ENCODE results near the gene CLEC3B. TPM values are rescaled to one million over a fixed set of nuclear protein-coding genes. Genes with fewer than 3 reads are reported as not detected.
"Not testable (repeated sequence)": the region's sequence is repeated elsewhere in the genome, so short reads cannot be mapped to it uniquely, and the experiment has no call there.

The CLEC3B gene
- total RNA-seq, 6 experiments from 2014 or later, result 1.00 to 1.9 (median 1.2) TPM

DNA sequence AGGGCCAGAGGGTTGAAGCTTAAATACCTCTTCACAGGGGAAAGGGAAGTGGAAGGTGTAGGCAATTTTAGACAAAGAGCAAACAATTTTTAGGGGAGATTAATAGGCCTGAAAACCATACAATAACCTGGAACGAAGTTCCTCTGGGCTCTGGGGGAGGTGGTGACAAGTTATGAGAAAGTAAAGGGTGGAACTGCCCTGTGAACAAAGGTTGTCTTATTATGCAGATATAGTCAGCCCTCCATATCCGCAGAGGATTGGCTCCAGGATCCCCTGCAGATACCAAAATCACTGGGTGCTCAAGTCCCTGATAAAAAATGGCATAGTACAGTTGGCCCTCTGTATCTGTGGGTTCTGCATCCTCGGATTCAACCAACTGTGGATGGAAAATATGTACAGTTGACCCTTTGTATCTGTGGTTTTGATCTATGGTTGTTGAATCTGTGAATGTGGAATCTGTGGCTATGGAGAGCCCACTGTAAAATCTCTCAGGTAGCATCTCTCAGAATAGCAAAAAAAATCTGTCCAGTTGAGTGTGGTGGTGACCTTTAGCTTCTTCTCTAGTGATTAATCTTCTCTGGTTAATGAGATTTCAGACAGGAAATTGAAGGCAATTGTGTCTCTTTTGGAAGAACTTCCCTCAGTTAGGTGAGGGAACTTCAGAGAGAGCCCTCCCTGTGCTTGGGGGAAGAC lies 40.2 kb downstream of the CLEC3B start:
- Mint-ChIP-seq H3K27ac (peak overlapping the region; percentile 94), H3K9me3 (no peaks in the 10 kb centered on the region), H3K4me1 (ENCODE audit: low read depth) (peaks cover 53% of the 10 kb centered on the region), H3K36me3 (ENCODE audit: low read depth) (no peaks in the 10 kb centered on the region), H3K4me3 (no peak overlapping the region), H3K27me3 (ENCODE audit: insufficient read depth) (no peaks in the 10 kb centered on the region)
- TF ChIP-seq, protein P1, sequence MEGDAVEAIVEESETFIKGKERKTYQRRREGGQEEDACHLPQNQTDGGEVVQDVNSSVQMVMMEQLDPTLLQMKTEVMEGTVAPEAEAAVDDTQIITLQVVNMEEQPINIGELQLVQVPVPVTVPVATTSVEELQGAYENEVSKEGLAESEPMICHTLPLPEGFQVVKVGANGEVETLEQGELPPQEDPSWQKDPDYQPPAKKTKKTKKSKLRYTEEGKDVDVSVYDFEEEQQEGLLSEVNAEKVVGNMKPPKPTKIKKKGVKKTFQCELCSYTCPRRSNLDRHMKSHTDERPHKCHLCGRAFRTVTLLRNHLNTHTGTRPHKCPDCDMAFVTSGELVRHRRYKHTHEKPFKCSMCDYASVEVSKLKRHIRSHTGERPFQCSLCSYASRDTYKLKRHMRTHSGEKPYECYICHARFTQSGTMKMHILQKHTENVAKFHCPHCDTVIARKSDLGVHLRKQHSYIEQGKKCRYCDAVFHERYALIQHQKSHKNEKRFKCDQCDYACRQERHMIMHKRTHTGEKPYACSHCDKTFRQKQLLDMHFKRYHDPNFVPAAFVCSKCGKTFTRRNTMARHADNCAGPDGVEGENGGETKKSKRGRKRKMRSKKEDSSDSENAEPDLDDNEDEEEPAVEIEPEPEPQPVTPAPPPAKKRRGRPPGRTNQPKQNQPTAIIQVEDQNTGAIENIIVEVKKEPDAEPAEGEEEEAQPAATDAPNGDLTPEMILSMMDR (IDR thresholded peaks at IDR 0.05), result no peak
- no peak for DNase-seq

DNA sequence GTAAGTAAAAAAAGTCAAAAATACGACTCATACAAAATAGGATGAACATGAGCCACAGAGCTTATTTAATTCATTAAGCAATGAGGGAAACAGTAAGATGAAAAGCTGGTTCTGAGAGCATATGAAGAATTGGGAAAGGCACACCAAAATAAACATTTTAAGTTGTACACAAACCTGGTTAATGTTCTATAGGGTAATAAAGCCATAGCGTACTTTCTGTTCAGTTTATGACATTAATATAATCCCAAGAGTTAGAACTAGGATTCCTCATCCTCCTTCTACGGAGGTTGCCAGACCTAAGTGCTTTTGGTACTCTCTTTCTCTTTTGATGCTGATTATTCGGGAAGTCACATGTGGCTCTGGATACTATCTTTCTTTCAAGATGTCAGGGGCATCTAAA lies 41.4 kb downstream of the CLEC3B start:
- DNase-seq, result no peak
- Mint-ChIP-seq H3K27me3 (ENCODE audit: insufficient read depth) (no peaks in the 10 kb centered on the region), H3K9me3 (no peaks in the 10 kb centered on the region), H3K27ac (peak overlapping the region; percentile 94), H3K36me3 (ENCODE audit: low read depth) (no peaks in the 10 kb centered on the region), H3K4me3 (no peak overlapping the region), H3K4me1 (ENCODE audit: low read depth) (peaks cover 47% of the 10 kb centered on the region)
- TF ChIP-seq, protein P1 (IDR thresholded peaks at IDR 0.05), result no peak

DNA sequence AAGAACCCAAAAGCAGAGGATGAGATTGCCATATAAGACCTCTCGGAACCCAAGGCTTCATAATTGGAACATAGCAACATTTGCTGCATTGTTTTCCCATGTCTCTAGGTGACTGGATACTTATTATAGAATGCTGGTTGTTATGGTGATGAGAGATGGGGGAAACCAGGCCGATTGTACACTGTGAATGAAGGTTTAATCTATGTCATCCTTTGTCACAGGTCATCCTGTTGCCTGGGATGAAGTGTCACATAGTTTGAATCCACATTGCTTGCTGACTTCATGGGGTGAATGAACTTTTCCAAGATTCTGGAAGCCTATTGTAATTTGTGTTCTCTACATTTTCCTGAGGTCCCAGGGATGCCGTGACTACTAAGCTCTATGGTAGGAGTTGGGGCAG lies 41.8 kb downstream of the CLEC3B start:
- DNase-seq, result no peak
- no peaks in the 10 kb centered on the region for H3K9me3 Mint-ChIP-seq
- H3K27me3 Mint-ChIP-seq (ENCODE audit: insufficient read depth), result no peaks in the 10 kb centered on the region
- peak overlapping the region; percentile 94; the same call in 1 of the 2 replicates for H3K27ac Mint-ChIP-seq
- H3K4me3 Mint-ChIP-seq, result no peak overlapping the region
- TF ChIP-seq, protein P1 (IDR thresholded peaks at IDR 0.05), result no peak
- H3K4me1 Mint-ChIP-seq (ENCODE audit: low read depth), result peaks cover 47% of the 10 kb centered on the region
- H3K36me3 Mint-ChIP-seq (ENCODE audit: low read depth), result no peaks in the 10 kb centered on the region

DNA sequence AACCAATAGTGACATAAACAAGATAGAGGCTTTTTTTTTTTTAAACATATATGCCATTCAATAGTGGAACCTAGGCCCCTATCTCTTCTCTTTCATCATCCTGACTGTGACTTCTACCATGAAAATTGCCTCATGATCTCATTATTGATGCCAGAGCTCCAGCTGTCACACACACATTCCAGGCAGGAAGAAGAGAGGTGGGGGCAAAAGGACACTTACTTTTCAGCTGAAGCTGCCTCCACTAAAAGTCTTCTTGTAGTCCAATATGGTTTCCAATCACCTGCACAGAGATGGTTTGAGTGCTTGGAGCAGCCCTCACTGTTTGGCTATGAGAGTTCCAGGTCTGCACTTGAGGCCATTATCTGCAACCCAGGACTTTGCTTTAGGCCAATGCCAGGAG lies 45.0 kb downstream of the CLEC3B start:
- Mint-ChIP-seq H3K36me3 (ENCODE audit: low read depth) (0 out of 2 replicates have a peak, but pooled peaks cover 10% of the 10 kb centered on the region), H3K4me3 (no peak overlapping the region), H3K27me3 (ENCODE audit: insufficient read depth) (no peaks in the 10 kb centered on the region), H3K4me1 (ENCODE audit: low read depth) (peaks cover 27% of the 10 kb centered on the region), H3K9me3 (no peaks in the 10 kb centered on the region), H3K27ac (no peak overlapping the region)
- no peak for DNase-seq
- TF ChIP-seq, protein P1 (IDR thresholded peaks at IDR 0.05), result no peak

DNA sequence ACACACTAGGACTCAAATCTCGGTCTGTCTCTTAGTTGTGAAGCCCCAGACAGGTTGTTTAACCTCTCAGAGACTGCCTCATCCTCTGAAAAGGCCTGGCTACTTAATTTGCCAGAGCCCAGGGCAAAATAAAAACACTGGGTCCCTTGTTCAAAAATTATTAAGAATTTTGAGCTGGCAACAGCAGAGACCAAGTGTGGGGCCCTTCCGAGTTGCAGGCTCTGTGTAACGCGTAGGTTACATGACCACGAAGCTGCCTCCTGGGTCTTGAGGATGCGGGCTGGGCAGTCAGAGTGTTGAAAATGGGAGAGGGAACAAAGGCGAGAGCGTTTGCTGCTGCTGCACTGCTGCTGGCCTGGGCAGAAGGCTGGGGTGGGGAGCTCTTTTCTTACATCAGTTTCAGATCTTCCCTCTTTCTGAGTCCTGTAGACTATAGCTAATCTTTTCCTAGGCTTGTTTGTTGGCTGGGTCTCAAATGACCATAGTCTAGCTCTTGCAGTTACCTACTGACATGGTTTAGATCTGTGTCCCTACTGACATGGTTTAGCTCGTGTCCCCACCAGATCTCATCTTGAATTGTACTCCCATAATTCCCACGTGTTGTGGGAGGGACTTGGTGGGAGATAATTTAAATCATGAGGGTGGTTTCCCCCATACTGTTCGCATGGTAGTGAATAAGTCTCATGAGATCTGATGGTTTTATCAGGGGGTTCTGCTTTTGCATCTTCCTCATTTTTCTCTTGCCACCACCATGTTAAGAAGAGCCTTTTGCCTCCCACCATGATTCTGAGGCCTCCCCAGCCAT lies 49.9 kb downstream of the CLEC3B start:
- no peaks in the 10 kb centered on the region; the same call in 1 of the 2 replicates for H3K27me3 Mint-ChIP-seq (ENCODE audit: insufficient read depth)
- TF ChIP-seq, protein P1 (IDR thresholded peaks at IDR 0.05), result no peak
- peaks cover 11% of the 10 kb centered on the region for H3K4me1 Mint-ChIP-seq (ENCODE audit: low read depth)
- peaks cover 15% of the 10 kb centered on the region; the same call in 1 of the 2 replicates for H3K36me3 Mint-ChIP-seq (ENCODE audit: low read depth)
- H3K4me3 Mint-ChIP-seq, result no peak overlapping the region
- DNase-seq, result no peak
- H3K9me3 Mint-ChIP-seq, result no peaks in the 10 kb centered on the region
- H3K27ac Mint-ChIP-seq, result no peak overlapping the region

DNA sequence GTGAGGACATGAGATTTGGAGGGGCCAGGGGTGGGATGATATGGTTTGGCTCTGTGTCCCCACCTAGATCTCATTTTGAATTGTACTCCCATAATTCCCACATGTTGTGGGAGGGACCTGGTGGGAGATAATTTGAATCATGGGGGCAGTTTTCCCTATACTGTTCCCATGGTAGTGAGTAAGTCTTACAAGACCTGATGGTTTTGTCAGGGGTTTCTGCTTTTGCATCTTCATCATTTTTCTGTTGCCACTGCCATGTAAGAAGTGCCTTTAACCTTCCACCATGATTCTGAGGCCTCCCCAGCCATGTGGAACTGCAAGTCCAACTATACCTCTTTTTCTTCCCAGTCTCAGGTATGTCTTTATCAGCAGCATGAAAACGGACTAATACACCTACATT lies 52.2 kb downstream of the CLEC3B start:
- H3K27me3 Mint-ChIP-seq (ENCODE audit: insufficient read depth); H3K27ac Mint-ChIP-seq; H3K4me3 Mint-ChIP-seq; H3K9me3 Mint-ChIP-seq; DNase-seq: not testable (repeated sequence)
- peaks cover 15% of the 10 kb centered on the region; the same call in 1 of the 2 replicates for H3K36me3 Mint-ChIP-seq (ENCODE audit: low read depth)
- H3K4me1 Mint-ChIP-seq (ENCODE audit: low read depth), result peaks cover 21% of the 10 kb centered on the region

Measured in HFFc6 (cell line).